GM10847 (cell line): Measurements from ENCODE around the gene SUN3.

Experiments
- POLR2A ChIP-seq: IDR thresholded peaks from 2 replicates; pipeline ENCODE4 v1.6.1; 2011; ENCODE audit not compliant: insufficient read length; ENCODE audit errors: extremely low read depth

SUN3 gene, protein sequence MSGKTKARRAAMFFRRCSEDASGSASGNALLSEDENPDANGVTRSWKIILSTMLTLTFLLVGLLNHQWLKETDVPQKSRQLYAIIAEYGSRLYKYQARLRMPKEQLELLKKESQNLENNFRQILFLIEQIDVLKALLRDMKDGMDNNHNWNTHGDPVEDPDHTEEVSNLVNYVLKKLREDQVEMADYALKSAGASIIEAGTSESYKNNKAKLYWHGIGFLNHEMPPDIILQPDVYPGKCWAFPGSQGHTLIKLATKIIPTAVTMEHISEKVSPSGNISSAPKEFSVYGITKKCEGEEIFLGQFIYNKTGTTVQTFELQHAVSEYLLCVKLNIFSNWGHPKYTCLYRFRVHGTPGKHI

GRCh38 chr7:48028938-48029337 lies at the start of gene SUN3:
SUN3 (minus strand) TSS chr7:48029107; CDS start chr7:48028938, 169 bp downstream.
- TF ChIP-seq POLR2A, result no peak

DNA sequence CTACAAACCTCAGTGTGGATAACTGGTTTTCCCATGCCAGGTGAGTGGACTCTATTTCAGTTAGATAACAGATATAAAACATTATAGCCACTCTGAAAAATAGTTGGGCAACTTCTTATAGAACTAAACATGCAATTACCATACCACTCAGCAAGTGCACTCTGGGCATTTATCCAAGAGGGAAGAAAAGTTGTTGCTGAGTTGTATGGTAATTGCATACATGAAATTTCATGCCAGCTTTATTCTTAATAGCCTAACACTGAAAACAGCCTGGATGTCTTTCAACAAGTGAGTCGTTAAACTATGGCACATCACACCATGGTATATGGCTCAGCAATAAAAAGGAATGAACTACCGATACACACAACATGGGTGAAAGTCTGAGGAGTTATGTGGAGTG lies 49.6 kb upstream of the SUN3 start:
- no peak for TF ChIP-seq POLR2A

- no peak for TF ChIP-seq POLR2A
Measured at GRCh38 chr7:48077423-48077822, 48.5 kb upstream of the SUN3 start.

- no peak for TF ChIP-seq POLR2A
Measured at GRCh38 chr7:48074204-48074654, 45.3 kb upstream of the SUN3 start.

GRCh38 chr7:48067475-48067874 lies 38.6 kb upstream of the SUN3 start:
- no peak for TF ChIP-seq POLR2A

- no peak for TF ChIP-seq POLR2A
Measured at GRCh38 chr7:48063985-48064384, 35.1 kb upstream of the SUN3 start.

DNA sequence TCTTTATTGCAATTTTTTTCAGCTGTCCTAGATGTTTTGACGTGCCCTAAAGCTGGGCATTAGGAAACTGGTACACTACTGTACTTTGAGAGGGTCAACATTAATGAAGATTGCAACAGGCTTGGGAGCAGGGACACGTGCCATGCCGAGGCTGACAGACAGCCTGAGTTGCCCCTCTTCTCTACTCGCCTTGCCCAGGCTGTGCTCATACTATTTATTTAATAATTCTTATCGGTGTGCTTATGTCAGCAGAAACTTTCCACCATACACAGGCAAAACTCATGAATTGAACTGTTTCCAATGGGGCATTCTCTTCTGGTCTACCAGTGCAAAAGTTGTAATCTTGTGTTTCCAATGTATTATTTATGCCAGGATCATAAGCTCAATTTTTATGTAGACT lies 30.8 kb upstream of the SUN3 start:
- TF ChIP-seq POLR2A, result no peak

DNA sequence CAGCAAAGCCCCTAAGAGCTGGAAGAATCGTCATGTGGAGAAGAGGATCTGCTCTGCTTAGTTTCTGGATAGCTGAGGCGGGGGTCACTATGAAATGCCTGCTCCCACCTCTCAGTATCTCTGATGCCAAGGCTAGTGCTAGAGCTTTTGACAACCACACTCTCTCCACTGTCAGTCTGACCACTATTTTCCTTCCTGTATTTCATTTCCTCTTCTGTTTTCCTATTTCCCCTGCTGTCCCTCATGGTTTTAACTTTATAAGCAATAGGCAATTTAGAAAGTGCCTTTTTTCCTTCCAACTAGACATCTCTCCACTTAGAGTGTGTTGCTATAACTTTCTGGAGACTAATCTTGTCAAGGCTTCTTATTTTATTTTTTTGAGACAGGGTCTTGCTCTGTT lies 30.1 kb upstream of the SUN3 start:
- no peak for TF ChIP-seq POLR2A

- no peak for TF ChIP-seq POLR2A
Measured at GRCh38 chr7:48053736-48054135, 24.8 kb upstream of the SUN3 start.

GRCh38 chr7:48052748-48053147 lies 23.8 kb upstream of the SUN3 start:
- no peak for TF ChIP-seq POLR2A

DNA sequence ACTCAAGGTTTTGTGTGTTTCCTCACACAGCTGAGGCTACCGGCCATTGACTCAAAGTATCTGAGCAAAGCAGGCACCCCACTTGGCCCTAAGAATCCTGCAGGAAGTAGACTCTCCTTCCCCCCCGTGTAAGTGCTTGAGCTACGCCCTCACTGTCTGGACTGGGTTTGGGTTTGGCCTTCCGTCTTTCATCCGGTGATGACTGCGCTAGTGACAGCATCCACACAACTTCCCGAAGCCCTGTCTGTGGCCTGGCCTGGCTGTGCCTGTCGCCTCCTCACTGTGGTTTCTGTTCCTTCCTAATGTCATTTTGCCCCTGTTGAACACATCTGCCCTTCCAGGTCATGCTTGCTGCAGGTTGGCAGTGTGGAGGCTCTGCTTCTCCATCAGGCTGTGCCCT lies 20.9 kb upstream of the SUN3 start:
- TF ChIP-seq POLR2A, result no peak

- no peak for TF ChIP-seq POLR2A
Measured at GRCh38 chr7:48048113-48048512, 19.2 kb upstream of the SUN3 start.

DNA sequence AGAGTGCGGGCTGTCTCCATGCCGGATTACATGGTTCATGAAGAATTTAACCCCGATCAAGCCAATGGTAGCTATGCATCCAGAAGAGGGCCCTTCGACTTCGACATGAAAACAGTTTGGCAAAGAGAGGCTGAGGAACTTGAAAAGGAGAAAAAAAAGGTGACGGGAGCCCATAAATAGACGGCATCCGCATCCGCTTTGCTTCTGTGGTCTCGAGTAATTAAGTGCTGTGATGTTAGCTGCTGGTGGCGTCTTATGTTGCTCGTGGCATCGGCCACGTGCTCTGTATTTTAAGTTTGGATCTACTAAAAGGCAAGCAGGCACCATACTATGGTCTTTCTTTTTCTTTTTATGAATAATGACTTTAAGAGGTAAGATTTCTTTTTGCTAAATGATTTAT lies 17.6 kb upstream of the SUN3 start:
- TF ChIP-seq POLR2A, result no peak

- TF ChIP-seq POLR2A, result no peak
Measured at GRCh38 chr7:48045195-48045765, 16.4 kb upstream of the SUN3 start.

GRCh38 chr7:48042636-48043035 lies 13.7 kb upstream of the SUN3 start:
- TF ChIP-seq POLR2A, result no peak

DNA sequence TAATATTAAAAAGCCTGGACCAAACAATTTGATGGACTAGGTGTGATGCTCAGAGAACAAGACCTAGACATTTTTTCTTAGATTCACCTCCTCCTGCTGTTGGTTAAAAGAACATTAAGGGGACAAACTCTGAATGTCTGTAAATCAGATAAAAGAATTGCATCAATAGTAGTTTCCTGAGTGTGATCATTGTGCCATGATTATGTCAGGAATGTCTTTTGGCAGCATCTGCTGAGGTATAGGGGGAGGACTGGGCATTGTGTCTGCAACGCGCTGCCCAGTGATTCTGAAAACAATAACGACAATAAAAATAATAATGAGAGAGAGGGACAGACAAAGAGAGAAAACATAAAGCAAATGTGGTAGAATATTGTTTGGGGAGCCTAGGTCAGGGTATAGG lies 13.3 kb upstream of the SUN3 start:
- no peak for TF ChIP-seq POLR2A

GRCh38 chr7:48041653-48041970 lies 12.7 kb upstream of the SUN3 start:
- no peak for TF ChIP-seq POLR2A
